ENCODE measurements around the gene STUM. TPM values are rescaled to one million over a fixed set of nuclear protein-coding genes. Genes with fewer than 3 reads are reported as not detected.

STUM gene
- total and polyA plus RNA-seq, 2 experiments from 2014 or later = 0.07 TPM; not detected in 1

- Histone ChIP-seq H3K4me2 (no peak overlapping the region), H3K9me3 (ENCODE audit: low read depth) (no peaks in the 10 kb centered on the region), H3K4me1 (ENCODE audit: insufficient read depth) (no peaks in the 10 kb centered on the region), H3K4me3 (no peak overlapping the region), H3K79me2 (no peaks in the 10 kb centered on the region), H3K36me3 (replicated peaks; ENCODE audit: insufficient read depth, low read depth) (no peaks in the 10 kb centered on the region), H3K9me2 (replicated peaks; ENCODE audit: insufficient read depth) (no peaks in the 10 kb centered on the region), H3K27me3 (peaks cover 11% of the 10 kb centered on the region), H3K27ac (no peak overlapping the region), H4K20me1 (ENCODE audit: insufficient read depth, poor library complexity, severe bottlenecking) (no peaks in the 10 kb centered on the region), H2AFZ (no peak overlapping the region)
- WGBS (ENCODE audit: low lambda C conversion rate, missing lambda C conversion rate) = 98% methylated on average over 5 of the region's 5 CpGs
- DNase-seq (ENCODE audit: low spot score) = no peak
- TF ChIP-seq EZH2phosphoT487 (IDR thresholded peaks at IDR 0.05; ENCODE audit: low read depth, severe bottlenecking, unreplicated experiment) (no peak), EZH2 (IDR thresholded peaks at IDR 0.05; ENCODE audit: borderline replicate concordance) (no peak), CTCF (IDR thresholded peaks at IDR 0.05; ENCODE audit: poor library complexity) (no peak)
Observed at GRCh38 chr1:226506921-226507320, 41.6 kb upstream of the STUM start.

GRCh38 chr1:226510453-226510852 lies 38.1 kb upstream of the STUM start:
- no peak overlapping the region for H2AFZ ChIP-seq
- H3K4me2 ChIP-seq = no peak overlapping the region
- WGBS (ENCODE audit: low lambda C conversion rate, missing lambda C conversion rate) = 92% methylated on average over 1 of the region's 1 CpG
- no peaks in the 10 kb centered on the region for H4K20me1 ChIP-seq (ENCODE audit: insufficient read depth, poor library complexity, severe bottlenecking)
- no peaks in the 10 kb centered on the region for H3K27me3 ChIP-seq
- no peaks in the 10 kb centered on the region for H3K4me1 ChIP-seq (ENCODE audit: insufficient read depth)
- no peaks in the 10 kb centered on the region for H3K36me3 ChIP-seq (replicated peaks; ENCODE audit: insufficient read depth, low read depth)
- TF ChIP-seq CTCF (IDR thresholded peaks at IDR 0.05; ENCODE audit: poor library complexity) (no peak), EZH2phosphoT487 (IDR thresholded peaks at IDR 0.05; ENCODE audit: low read depth, severe bottlenecking, unreplicated experiment) (no peak), EZH2 (IDR thresholded peaks at IDR 0.05; ENCODE audit: borderline replicate concordance) (no peak)
- H3K9me3 ChIP-seq (ENCODE audit: low read depth) = no peaks in the 10 kb centered on the region
- DNase-seq (ENCODE audit: low spot score) = no peak
- H3K9me2 ChIP-seq (replicated peaks; ENCODE audit: insufficient read depth) = no peaks in the 10 kb centered on the region
- no peaks in the 10 kb centered on the region for H3K79me2 ChIP-seq
- no peak overlapping the region for H3K27ac ChIP-seq
- H3K4me3 ChIP-seq = no peak overlapping the region

GRCh38 chr1:226511296-226511695 lies 37.3 kb upstream of the STUM start:
- WGBS (ENCODE audit: low lambda C conversion rate, missing lambda C conversion rate) = 87% methylated on average over 3 of the region's 3 CpGs

More at GRCh38 chr1:226511296-226511695, 37.3 kb upstream of the STUM start:
- no peak overlapping the region for H3K4me2 ChIP-seq
- no peaks in the 10 kb centered on the region for H3K9me2 ChIP-seq (replicated peaks; ENCODE audit: insufficient read depth)
- DNase-seq (ENCODE audit: low spot score) = no peak
- H3K9me3 ChIP-seq (ENCODE audit: low read depth) = no peaks in the 10 kb centered on the region
- H3K27me3 ChIP-seq = no peaks in the 10 kb centered on the region
- TF ChIP-seq CTCF (IDR thresholded peaks at IDR 0.05; ENCODE audit: poor library complexity) = no peak
- no peak for TF ChIP-seq EZH2 (IDR thresholded peaks at IDR 0.05; ENCODE audit: borderline replicate concordance)
- TF ChIP-seq EZH2phosphoT487 (IDR thresholded peaks at IDR 0.05; ENCODE audit: low read depth, severe bottlenecking, unreplicated experiment) = no peak
- no peaks in the 10 kb centered on the region for H3K79me2 ChIP-seq
- H3K27ac ChIP-seq = no peak overlapping the region
- no peaks in the 10 kb centered on the region for H3K4me1 ChIP-seq (ENCODE audit: insufficient read depth)
- no peaks in the 10 kb centered on the region for H4K20me1 ChIP-seq (ENCODE audit: insufficient read depth, poor library complexity, severe bottlenecking)
- no peak overlapping the region for H2AFZ ChIP-seq
- H3K36me3 ChIP-seq (replicated peaks; ENCODE audit: insufficient read depth, low read depth) = no peaks in the 10 kb centered on the region
- no peak overlapping the region for H3K4me3 ChIP-seq
